HL-60 (cell line): ENCODE measurements around the gene ORMDL2.

Experiments
- DNase-seq, 2 experiments: peaks; one replicate each; pipeline ENCODE4 v3.0.0-alpha.2; 2010 to 2020; ENCODE audit warnings: low read depth in 1 of 2, low spot score in 1 of 2
- H3K27ac ChIP-seq: fragments of 250-450 bp; sonication (Bioruptor Pico); replicated peaks from 2 replicates; pipeline ENCODE4 v1.5.1; 2020; ENCODE audit warnings: mild to moderate bottlenecking, moderate library complexity
- H3K27me3 ChIP-seq: fragments of 250-450 bp; sonication (Bioruptor Pico); 2 replicates; pipeline ENCODE4 v1.5.1; 2021; ENCODE audit warnings: mild to moderate bottlenecking, moderate library complexity; ENCODE audit not compliant: insufficient read depth, poor library complexity, severe bottlenecking
- H3K4me3 ChIP-seq: replicated peaks from 2 replicates; pipeline ENCODE4 v1.5.1; 2011; ENCODE audit warnings: mild to moderate bottlenecking, control low read depth, low read length; ENCODE audit not compliant: insufficient read depth
- GABPA ChIP-seq: IDR thresholded peaks from 2 replicates; pipeline ENCODE4 v1.6.1; 2012; ENCODE audit warnings: low read depth
- POLR2AphosphoS5 ChIP-seq: IDR thresholded peaks from 2 replicates; pipeline ENCODE4 v1.6.1; 2012; ENCODE audit warnings: low read depth
- SPI1 ChIP-seq: IDR thresholded peaks from 2 replicates; pipeline ENCODE4 v1.6.1; 2012; ENCODE audit warnings: low read depth, mild to moderate bottlenecking, borderline replicate concordance
- TF ChIP-seq, protein P1 (sequence below): IDR thresholded peaks from 2 replicates; pipeline ENCODE4 v1.6.1; 2012; ENCODE audit warnings: low read depth; ENCODE audit not compliant: insufficient replicate concordance
- TF ChIP-seq, protein P2 (sequence below): IDR thresholded peaks from one replicate; pipeline ENCODE4 v1.5.1; 2011; ENCODE audit warnings: low read length, control low read depth, inconsistent platforms; ENCODE audit not compliant: insufficient read depth

ORMDL2 gene

DNA sequence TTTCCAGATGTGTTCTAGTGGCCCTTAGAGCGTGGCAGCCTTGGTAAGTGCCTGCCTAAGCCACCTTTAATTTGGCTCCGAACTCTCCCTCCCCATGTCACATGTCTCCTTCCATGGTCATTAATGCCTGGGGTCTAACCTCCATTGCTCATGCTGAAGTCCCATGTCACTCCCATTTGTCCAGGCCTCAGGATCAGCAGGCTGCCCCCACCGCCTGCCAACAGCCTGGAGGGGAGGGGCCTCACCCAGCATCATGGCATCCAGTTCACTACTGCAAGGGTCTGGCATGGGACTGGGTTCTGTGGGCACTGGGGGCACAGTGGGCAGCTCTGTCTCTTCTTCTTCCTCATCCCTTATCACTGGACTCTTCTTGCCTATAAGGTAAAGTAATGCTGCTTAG is 20.5 kb downstream of the ORMDL2 start:
- Histone ChIP-seq H3K27me3 (no peaks in the 10 kb centered on the region), H3K4me3 (no peak overlapping the region), H3K27ac (no peak overlapping the region)
- TF ChIP-seq, protein P1, sequence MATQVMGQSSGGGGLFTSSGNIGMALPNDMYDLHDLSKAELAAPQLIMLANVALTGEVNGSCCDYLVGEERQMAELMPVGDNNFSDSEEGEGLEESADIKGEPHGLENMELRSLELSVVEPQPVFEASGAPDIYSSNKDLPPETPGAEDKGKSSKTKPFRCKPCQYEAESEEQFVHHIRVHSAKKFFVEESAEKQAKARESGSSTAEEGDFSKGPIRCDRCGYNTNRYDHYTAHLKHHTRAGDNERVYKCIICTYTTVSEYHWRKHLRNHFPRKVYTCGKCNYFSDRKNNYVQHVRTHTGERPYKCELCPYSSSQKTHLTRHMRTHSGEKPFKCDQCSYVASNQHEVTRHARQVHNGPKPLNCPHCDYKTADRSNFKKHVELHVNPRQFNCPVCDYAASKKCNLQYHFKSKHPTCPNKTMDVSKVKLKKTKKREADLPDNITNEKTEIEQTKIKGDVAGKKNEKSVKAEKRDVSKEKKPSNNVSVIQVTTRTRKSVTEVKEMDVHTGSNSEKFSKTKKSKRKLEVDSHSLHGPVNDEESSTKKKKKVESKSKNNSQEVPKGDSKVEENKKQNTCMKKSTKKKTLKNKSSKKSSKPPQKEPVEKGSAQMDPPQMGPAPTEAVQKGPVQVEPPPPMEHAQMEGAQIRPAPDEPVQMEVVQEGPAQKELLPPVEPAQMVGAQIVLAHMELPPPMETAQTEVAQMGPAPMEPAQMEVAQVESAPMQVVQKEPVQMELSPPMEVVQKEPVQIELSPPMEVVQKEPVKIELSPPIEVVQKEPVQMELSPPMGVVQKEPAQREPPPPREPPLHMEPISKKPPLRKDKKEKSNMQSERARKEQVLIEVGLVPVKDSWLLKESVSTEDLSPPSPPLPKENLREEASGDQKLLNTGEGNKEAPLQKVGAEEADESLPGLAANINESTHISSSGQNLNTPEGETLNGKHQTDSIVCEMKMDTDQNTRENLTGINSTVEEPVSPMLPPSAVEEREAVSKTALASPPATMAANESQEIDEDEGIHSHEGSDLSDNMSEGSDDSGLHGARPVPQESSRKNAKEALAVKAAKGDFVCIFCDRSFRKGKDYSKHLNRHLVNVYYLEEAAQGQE, result no peak
- no peak for TF ChIP-seq GABPA
- no peak for TF ChIP-seq SPI1
- TF ChIP-seq, protein P2, sequence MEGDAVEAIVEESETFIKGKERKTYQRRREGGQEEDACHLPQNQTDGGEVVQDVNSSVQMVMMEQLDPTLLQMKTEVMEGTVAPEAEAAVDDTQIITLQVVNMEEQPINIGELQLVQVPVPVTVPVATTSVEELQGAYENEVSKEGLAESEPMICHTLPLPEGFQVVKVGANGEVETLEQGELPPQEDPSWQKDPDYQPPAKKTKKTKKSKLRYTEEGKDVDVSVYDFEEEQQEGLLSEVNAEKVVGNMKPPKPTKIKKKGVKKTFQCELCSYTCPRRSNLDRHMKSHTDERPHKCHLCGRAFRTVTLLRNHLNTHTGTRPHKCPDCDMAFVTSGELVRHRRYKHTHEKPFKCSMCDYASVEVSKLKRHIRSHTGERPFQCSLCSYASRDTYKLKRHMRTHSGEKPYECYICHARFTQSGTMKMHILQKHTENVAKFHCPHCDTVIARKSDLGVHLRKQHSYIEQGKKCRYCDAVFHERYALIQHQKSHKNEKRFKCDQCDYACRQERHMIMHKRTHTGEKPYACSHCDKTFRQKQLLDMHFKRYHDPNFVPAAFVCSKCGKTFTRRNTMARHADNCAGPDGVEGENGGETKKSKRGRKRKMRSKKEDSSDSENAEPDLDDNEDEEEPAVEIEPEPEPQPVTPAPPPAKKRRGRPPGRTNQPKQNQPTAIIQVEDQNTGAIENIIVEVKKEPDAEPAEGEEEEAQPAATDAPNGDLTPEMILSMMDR, result no peak
- no peak for TF ChIP-seq POLR2AphosphoS5
- no peak for DNase-seq

DNA sequence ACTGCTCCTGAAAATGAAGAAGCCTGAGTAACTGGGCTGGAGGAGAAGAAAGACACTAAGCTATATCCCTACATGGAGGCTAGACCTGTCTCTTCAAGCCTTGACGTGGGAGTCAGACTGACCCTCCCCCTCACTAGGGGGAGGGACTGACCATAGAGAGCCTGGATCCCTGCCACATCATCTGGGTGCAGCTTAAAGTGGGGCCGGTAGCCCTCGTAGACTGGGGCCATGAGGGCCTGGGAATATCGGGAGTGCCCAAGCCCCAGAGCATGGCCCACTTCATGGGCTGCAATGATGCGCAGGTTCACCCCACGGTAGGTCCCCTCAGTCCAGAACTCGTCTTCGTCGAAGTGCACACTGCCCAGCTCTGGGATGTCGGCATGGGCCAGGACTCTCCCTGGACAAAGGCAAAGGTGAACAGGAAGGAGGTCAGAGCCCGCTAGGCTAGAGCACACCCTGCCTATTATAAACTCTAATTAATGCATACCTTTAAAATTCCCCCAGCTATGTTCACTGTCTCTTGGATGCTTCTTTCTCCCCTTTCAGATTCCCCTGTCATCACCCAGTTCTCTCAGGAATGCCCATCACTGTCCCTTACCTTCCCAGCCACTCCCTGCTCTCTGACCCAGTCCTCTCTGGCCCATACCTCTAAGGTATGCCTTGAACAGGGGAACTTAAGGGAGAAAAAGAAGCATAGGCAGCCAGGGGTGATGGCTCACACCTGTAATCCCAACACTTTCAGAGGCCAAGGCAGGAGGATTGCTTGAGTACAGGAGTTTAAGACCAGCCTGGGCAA is 21.7 kb downstream of the ORMDL2 start:
- H3K27me3 ChIP-seq, result no peaks in the 10 kb centered on the region
- DNase-seq, result no peak
- TF ChIP-seq SPI1 (no peak), POLR2AphosphoS5 (no peak), GABPA (no peak)
- TF ChIP-seq, protein P2, result no peak
- TF ChIP-seq, protein P1, result no peak
- H3K4me3 ChIP-seq, result no peak overlapping the region
- H3K27ac ChIP-seq, result no peak overlapping the region

DNA sequence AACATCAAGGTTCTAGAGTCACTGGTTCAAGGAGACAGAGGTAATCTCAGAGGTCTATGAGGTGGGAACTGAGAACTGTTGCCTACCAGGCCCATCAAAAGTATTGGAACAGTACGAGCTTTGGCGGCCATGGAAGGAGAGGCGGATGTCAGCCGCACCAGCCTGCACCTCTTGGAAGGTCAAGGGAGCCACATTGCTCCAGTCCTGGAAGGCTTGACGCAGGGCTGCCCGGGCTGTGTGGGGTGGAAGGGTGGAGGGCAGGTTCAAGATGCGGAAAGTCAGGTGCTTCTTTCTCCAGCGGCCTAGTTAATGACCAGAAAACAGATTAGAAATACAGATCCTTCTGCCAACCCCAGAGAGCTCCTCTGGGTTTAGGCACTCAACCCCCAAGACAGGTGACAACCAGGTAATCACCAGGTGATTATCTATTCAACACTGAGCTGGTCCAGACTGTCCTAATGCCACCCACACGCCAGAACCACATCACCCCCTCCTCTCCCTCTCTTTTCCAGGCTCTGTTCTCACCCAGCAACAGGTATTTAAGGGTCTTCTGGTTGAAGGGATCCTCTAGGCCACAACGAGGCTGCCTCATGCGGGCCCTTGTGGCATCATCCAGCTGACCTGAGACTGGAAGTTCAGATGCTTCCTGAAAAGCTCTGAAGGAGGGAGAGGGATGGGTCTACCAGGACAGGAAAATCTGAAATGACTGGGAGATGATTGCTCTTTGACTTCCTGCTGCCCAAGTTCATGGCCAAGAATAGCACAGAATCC is 22.9 kb downstream of the ORMDL2 start:
- Histone ChIP-seq H3K4me3 (no peak overlapping the region), H3K27me3 (no peaks in the 10 kb centered on the region), H3K27ac (no peak overlapping the region)
- DNase-seq, result no peak
- TF ChIP-seq, protein P1, result no peak
- TF ChIP-seq SPI1 (no peak), POLR2AphosphoS5 (no peak), GABPA (no peak)
- TF ChIP-seq, protein P2, result no peak
